T1000 (cell line): ENCODE data around the gene LUZP1.
A peak's percentile ranks its signal among the peaks of the same experiment; 100 is the strongest.
"Not testable (repeated sequence)": the region's sequence is repeated elsewhere in the genome, so short reads cannot be mapped to it uniquely, and the experiment has no call there.

ENCODE experiments used
- DNase-seq: peaks from one replicate; lab custom pipeline; 2025; ENCODE audit warnings: mixed read lengths; lab: John Stamatoyannopoulos, UW

Gene LUZP1

GRCh38 chr1:23168445-23169194 is at the start of gene LUZP1:
TSS of gene LUZP1 (minus strand) at chr1:23168856.
- peak; percentile 87 for DNase-seq

- no peak for DNase-seq
Observed at GRCh38 chr1:23217421-23218115, 48.9 kb upstream of the LUZP1 start, which contains the start of gene HTR1D. TSS of gene HTR1D (minus strand) at chr1:23217502. CDS start at chr1:23194219, 23,283 bp downstream.

- DNase-seq: no peak
Observed at GRCh38 chr1:23216771-23217420, 48.2 kb upstream of the LUZP1 start.

GRCh38 chr1:23215751-23216449 is 47.2 kb upstream of the LUZP1 start:
- no peak for DNase-seq

GRCh38 chr1:23215291-23215690 is 46.6 kb upstream of the LUZP1 start:
- no peak for DNase-seq

- no peak for DNase-seq
Observed at GRCh38 chr1:23214640-23215039, 46.0 kb upstream of the LUZP1 start.

GRCh38 chr1:23211955-23212354 is 43.3 kb upstream of the LUZP1 start:
- DNase-seq: no peak

- no peak for DNase-seq
Observed at GRCh38 chr1:23210963-23211362, 42.3 kb upstream of the LUZP1 start.

- DNase-seq: no peak
Observed at GRCh38 chr1:23210351-23210785, 41.7 kb upstream of the LUZP1 start.

GRCh38 chr1:23209770-23210169 is 41.1 kb upstream of the LUZP1 start:
- DNase-seq: no peak

- no peak for DNase-seq
Observed at GRCh38 chr1:23208527-23208926, 39.9 kb upstream of the LUZP1 start.

- DNase-seq: not testable (repeated sequence)
Observed at GRCh38 chr1:23207733-23208132, 39.1 kb upstream of the LUZP1 start.

GRCh38 chr1:23202263-23202749 is 33.6 kb upstream of the LUZP1 start:
- DNase-seq: no peak

- DNase-seq: no peak
Observed at GRCh38 chr1:23200883-23201282, 32.2 kb upstream of the LUZP1 start.

- DNase-seq: peak; percentile 61
Observed at GRCh38 chr1:23198373-23198772, 29.7 kb upstream of the LUZP1 start.

GRCh38 chr1:23196627-23197328 is 28.1 kb upstream of the LUZP1 start:
- DNase-seq: peak; percentile 81

GRCh38 chr1:23194119-23194984 is 25.7 kb upstream of the LUZP1 start:
- DNase-seq: peak; percentile 76

- DNase-seq: peak; percentile 31
Observed at GRCh38 chr1:23193391-23194118, 24.9 kb upstream of the LUZP1 start.

GRCh38 chr1:23191199-23191598 is 22.5 kb upstream of the LUZP1 start:
- no peak for DNase-seq
